ENCODE data around the gene RBFOX2.

- no peak for TF ChIP-seq POLR2A (IDR thresholded peaks at IDR 0.05)
- TF ChIP-seq, protein P1, sequence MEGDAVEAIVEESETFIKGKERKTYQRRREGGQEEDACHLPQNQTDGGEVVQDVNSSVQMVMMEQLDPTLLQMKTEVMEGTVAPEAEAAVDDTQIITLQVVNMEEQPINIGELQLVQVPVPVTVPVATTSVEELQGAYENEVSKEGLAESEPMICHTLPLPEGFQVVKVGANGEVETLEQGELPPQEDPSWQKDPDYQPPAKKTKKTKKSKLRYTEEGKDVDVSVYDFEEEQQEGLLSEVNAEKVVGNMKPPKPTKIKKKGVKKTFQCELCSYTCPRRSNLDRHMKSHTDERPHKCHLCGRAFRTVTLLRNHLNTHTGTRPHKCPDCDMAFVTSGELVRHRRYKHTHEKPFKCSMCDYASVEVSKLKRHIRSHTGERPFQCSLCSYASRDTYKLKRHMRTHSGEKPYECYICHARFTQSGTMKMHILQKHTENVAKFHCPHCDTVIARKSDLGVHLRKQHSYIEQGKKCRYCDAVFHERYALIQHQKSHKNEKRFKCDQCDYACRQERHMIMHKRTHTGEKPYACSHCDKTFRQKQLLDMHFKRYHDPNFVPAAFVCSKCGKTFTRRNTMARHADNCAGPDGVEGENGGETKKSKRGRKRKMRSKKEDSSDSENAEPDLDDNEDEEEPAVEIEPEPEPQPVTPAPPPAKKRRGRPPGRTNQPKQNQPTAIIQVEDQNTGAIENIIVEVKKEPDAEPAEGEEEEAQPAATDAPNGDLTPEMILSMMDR (IDR thresholded peaks at IDR 0.05): no peak
These were observed 149.3 kb downstream of the RBFOX2 start for GRCh38 chr22:35879351-35879750.
